HepG2 (cell line): Measurements from ENCODE around the gene RAB29. TPM values are rescaled to one million over a fixed set of nuclear protein-coding genes. Genes with fewer than 3 reads are reported as not detected.

Experiments used
- FOXO1 ChIP-seq: sonication (generic); formaldehyde crosslinking; IDR thresholded peaks from 2 replicates; pipeline ENCODE4 v1.4.0; 2020; ENCODE audit warnings: missing genetic modification reagents
- GABPB1 ChIP-seq: IDR thresholded peaks from 2 replicates; pipeline ENCODE4 v1.6.1; 2016; ENCODE audit warnings: mild to moderate bottlenecking, missing genetic modification reagents, moderate library complexity, missing compliant biosample characterization
- KDM5B ChIP-seq: sonication (generic); formaldehyde crosslinking; IDR thresholded peaks from 2 replicates; pipeline ENCODE4 v1.4.0; 2020; ENCODE audit warnings: missing genetic modification reagents, mild to moderate bottlenecking, borderline replicate concordance
- PAF1 ChIP-seq: IDR thresholded peaks from 2 replicates; pipeline ENCODE4 v1.6.1; 2016; ENCODE audit warnings: missing genetic modification reagents, missing compliant biosample characterization
- PHB2 ChIP-seq: fragments of 450-650 bp; IDR thresholded peaks from 2 replicates; pipeline ENCODE4 v1.6.1; 2018; ENCODE audit not compliant: partially characterized antibody
- SUZ12 ChIP-seq: fragments of 150-350 bp; IDR thresholded peaks from 2 replicates; pipeline ENCODE4 v1.6.1; 2014; ENCODE audit warnings: low read depth, low read length
- TBX2 ChIP-seq: sonication (generic); formaldehyde crosslinking; IDR thresholded peaks from 2 replicates; pipeline ENCODE4 v1.5.0; 2020; ENCODE audit warnings: missing genetic modification reagents, mild to moderate bottlenecking, borderline replicate concordance
- ZNF382 ChIP-seq: sonication (generic); formaldehyde crosslinking; IDR thresholded peaks from 2 replicates; pipeline ENCODE4 v1.5.0; 2020; ENCODE audit warnings: missing genetic modification reagents, mild to moderate bottlenecking, borderline replicate concordance
- ZNF768 ChIP-seq: sonication (generic); formaldehyde crosslinking; IDR thresholded peaks from 2 replicates; pipeline ENCODE4 v1.4.0; 2020; ENCODE audit warnings: missing genetic modification reagents
- polyA plus RNA-seq, 8 experiments: library from polyadenylated mRNA; depleted of rRNA in 3 of 8; stranded (reverse) in 7 of 8; unstranded in 1 of 8; fragments of >200 nt; fragmentation: Illumina TruSeq in 4 of 8; extraction: Trizol in 4 of 8; gene quantifications; 2 replicates each; pipeline versions ENCODE4 v1.2.1 to v1.2.3, GENCODE V29; 2011 to 2016; ENCODE audit warnings: low read depth in 4 of 8, missing spikeins in 1 of 8, mixed read lengths in 1 of 8; ENCODE audit not compliant: insufficient read depth in 1 of 8
- total RNA-seq, 5 experiments: library from RNA; depleted of rRNA; stranded (reverse); fragments of >200 nt; fragmentation: Illumina TruSeq; extraction: Trizol; gene quantifications; 2 replicates each; pipeline ENCODE4 v1.2.3, GENCODE V29; 2016; ENCODE audit warnings: low read depth in 1 of 5
- TF ChIP-seq, protein P1 (sequence below): sonication (generic); formaldehyde crosslinking; IDR thresholded peaks from 2 replicates; pipeline ENCODE4 v1.5.1; 2020; ENCODE audit warnings: mild to moderate bottlenecking, missing genetic modification reagents
- TF ChIP-seq, protein P2 (sequence below): IDR thresholded peaks from 2 replicates; pipeline ENCODE4 v1.6.1; 2016; ENCODE audit warnings: low read depth
- TF ChIP-seq, protein P3 (sequence below): sonication (generic); formaldehyde crosslinking; IDR thresholded peaks from 2 replicates; pipeline ENCODE4 v1.5.1; 2020; ENCODE audit warnings: mild to moderate bottlenecking, moderate library complexity, missing genetic modification reagents
- TF ChIP-seq, protein P4 (sequence below): sonication (generic); formaldehyde crosslinking; IDR thresholded peaks from 2 replicates; pipeline ENCODE4 v1.8.0; 2022; ENCODE audit warnings: missing genetic modification reagents, mild to moderate bottlenecking, moderate library complexity, borderline replicate concordance

The RAB29 gene
- total and polyA plus RNA-seq, 2 of the 13 experiments (the other 11 are each of a cell fraction or from before 2014, with no cell fraction given) = 8.7 to 10.1 TPM

DNA sequence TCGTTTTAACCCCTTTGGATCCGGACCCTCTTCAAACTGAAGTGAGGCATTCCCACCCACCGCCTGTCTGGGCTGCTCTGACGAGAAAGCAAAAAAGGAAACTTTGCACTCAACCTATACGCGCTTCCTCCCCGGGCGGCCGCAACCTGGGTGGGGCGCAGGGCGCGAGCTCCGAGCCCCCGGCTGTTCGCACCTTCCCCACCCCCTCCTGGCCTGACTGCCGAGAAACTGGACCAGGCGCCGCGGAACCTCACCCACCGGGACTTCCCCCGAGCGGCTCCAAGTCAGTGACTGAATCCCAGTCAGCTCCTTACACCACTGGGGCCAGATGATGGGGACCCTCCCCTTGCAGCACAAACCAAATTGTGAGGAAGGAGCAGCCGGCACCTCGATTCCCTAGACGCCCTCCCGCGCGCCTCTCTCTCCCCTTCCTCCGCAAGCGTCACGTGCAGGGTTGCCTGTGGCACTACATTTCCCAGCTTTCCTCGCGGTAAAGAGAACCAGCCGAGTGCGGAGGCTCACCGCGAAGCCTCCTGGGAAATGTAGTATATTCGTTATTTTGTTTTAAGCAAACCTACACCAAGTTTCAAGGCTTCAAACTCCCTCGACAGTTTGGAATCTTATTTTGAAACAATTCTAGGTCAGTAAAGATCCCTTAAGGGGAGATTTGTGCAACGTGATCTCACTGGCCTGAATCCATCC lies at the start of gene RAB29 (continued):
- TF ChIP-seq, protein P1, sequence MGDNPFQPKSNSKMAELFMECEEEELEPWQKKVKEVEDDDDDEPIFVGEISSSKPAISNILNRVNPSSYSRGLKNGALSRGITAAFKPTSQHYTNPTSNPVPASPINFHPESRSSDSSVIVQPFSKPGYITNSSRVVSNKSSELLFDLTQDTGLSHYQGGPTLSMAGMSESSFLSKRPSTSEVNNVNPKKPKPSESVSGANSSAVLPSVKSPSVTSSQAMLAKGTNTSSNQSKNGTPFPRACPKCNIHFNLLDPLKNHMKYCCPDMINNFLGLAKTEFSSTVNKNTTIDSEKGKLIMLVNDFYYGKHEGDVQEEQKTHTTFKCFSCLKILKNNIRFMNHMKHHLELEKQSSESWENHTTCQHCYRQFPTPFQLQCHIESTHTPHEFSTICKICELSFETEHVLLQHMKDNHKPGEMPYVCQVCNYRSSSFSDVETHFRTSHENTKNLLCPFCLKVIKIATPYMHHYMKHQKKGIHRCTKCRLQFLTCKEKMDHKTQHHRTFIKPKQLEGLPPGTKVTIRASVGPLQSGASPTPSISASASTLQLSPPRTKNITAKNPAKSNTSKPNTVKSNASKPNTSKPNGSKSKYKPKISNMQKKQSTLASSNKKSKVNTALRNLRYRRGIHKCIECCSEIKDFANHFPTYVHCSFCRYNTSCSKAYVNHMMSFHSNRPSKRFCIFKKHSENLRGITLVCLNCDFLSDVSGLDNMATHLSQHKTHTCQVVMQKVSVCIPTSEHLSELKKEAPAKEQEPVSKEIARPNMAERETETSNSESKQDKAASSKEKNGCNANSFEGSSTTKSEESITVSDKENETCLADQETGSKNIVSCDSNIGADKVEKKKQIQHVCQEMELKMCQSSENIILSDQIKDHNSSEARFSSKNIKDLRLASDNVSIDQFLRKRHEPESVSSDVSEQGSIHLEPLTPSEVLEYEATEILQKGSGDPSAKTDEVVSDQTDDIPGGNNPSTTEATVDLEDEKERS (CRISPR knock-in tag) = no peak
- TF ChIP-seq TBX2 (peak; percentile 76), GABPB1 (CRISPR knock-in tag) (peak; percentile 72), ZNF382 (no peak), FOXO1 (CRISPR knock-in tag) (no peak), PHB2 (no peak), PAF1 (CRISPR knock-in tag) (no peak), SUZ12 (peak; percentile 96), KDM5B (CRISPR knock-in tag) (peak; percentile 52; the same call in 1 of the 2 replicates), ZNF768 (peak; percentile 51; the same call in 1 of the 2 replicates)
- TF ChIP-seq, protein P2, sequence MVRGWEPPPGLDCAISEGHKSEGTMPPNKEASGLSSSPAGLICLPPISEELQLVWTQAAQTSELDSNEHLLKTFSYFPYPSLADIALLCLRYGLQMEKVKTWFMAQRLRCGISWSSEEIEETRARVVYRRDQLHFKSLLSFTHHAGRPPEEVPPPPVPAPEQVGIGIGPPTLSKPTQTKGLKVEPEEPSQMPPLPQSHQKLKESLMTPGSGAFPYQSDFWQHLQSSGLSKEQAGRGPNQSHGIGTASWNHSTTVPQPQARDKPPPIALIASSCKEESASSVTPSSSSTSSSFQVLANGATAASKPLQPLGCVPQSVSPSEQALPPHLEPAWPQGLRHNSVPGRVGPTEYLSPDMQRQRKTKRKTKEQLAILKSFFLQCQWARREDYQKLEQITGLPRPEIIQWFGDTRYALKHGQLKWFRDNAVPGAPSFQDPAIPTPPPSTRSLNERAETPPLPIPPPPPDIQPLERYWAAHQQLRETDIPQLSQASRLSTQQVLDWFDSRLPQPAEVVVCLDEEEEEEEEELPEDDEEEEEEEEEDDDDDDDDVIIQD = peak; percentile 42; the same call in 1 of the 2 replicates
- TF ChIP-seq, protein P3, sequence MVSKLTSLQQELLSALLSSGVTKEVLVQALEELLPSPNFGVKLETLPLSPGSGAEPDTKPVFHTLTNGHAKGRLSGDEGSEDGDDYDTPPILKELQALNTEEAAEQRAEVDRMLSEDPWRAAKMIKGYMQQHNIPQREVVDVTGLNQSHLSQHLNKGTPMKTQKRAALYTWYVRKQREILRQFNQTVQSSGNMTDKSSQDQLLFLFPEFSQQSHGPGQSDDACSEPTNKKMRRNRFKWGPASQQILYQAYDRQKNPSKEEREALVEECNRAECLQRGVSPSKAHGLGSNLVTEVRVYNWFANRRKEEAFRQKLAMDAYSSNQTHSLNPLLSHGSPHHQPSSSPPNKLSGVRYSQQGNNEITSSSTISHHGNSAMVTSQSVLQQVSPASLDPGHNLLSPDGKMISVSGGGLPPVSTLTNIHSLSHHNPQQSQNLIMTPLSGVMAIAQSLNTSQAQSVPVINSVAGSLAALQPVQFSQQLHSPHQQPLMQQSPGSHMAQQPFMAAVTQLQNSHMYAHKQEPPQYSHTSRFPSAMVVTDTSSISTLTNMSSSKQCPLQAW (CRISPR knock-in tag) = peak; percentile 67; the same call in 1 of the 2 replicates
- TF ChIP-seq, protein P4, sequence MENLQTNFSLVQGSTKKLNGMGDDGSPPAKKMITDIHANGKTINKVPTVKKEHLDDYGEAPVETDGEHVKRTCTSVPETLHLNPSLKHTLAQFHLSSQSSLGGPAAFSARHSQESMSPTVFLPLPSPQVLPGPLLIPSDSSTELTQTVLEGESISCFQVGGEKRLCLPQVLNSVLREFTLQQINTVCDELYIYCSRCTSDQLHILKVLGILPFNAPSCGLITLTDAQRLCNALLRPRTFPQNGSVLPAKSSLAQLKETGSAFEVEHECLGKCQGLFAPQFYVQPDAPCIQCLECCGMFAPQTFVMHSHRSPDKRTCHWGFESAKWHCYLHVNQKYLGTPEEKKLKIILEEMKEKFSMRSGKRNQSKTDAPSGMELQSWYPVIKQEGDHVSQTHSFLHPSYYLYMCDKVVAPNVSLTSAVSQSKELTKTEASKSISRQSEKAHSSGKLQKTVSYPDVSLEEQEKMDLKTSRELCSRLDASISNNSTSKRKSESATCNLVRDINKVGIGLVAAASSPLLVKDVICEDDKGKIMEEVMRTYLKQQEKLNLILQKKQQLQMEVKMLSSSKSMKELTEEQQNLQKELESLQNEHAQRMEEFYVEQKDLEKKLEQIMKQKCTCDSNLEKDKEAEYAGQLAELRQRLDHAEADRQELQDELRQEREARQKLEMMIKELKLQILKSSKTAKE (CRISPR knock-in tag) = no peak
- TF ChIP-seq, all 625 proteins: peak for 126
